Left colon (tissue), 2 donors: ENCODE results near the gene TSPYL2. TPM values are rescaled to one million over a fixed set of nuclear protein-coding genes. Genes with fewer than 3 reads are reported as not detected.

Experiments used
- ATAC-seq: fragments of 200-7000 bp; cut with Tn5 transposase; one replicate; pipeline ENCODE4 v1.9.1; 2020; ENCODE audit warnings: mild to moderate bottlenecking, moderate library complexity
- DNase-seq, 2 donors: peaks; one replicate each; pipeline ENCODE4 v3.0.0-alpha.2; 2020
- intact Hi-C, 2 donors: fragments of 100-400 bp; cut with DNase I in 1 of 2; cut with micrococcal nuclease in 1 of 2; formaldehyde crosslinking; loops; one replicate each; pipeline versions ENCODE4 v1.11.2 to v1.14.0; 2022; cut with DNase I, micrococcal nuclease
- total RNA-seq, 2 donors: library from RNA; stranded (reverse); fragmentation: NEBNext Ultra II Directional; extraction: Animal tissue kit (Norgen Biotek cat#: 25700); gene quantifications; one replicate each; pipeline ENCODE4 v1.2.1, GENCODE V29; 2021
- donor health status: DM: no; HTN: no; CAD: no.
- donor health status: DM: yes; HTN: yes; CAD: no.

The TSPYL2 gene
- total RNA-seq, 2 donors from 2014 or later: 6.1 to 9.2 TPM

DNA sequence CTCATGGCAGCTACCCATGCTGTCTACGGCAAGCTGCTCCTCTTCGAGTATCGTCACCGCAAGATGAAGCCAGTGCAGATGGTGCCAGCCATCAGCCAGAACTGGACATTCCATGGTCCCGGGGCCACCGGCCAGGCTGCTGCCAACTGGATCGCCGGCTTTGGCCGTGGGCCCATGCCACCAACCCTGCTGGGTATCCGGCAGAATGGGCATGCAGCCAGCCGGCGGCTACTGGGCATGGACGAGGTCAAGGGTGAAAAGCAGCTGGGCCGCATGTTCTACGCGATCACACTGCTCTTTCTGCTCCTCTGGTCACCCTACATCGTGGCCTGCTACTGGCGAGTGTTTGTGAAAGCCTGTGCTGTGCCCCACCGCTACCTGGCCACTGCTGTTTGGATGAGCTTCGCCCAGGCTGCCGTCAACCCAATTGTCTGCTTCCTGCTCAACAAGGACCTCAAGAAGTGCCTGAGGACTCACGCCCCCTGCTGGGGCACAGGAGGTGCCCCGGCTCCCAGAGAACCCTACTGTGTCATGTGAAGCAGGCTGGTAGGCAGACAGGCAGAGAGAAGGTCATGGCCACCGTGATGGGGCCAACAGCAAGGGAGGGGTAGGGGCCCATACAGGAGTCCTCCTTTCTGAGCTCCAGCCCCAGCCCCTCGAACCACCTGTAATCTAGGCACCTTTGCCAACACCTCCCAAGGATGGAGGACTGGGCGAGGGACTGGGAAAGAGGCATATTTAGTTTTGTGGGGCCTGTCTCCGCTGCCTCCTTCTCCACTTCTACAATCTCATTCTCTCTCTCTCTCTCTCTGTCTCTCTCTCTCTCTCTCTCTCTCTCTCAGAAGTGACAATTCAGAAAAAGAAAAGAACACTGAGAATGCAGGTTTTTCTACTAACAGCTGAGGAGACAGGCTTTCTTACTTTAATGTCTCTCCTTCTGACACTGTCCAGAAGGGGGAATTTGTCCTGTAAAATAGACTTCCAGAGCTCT is 4.7 kb upstream of the TSPYL2 start:
- DNase-seq (no peak), ATAC-seq (no peak)
- intact Hi-C loops: no loop called here

DNA sequence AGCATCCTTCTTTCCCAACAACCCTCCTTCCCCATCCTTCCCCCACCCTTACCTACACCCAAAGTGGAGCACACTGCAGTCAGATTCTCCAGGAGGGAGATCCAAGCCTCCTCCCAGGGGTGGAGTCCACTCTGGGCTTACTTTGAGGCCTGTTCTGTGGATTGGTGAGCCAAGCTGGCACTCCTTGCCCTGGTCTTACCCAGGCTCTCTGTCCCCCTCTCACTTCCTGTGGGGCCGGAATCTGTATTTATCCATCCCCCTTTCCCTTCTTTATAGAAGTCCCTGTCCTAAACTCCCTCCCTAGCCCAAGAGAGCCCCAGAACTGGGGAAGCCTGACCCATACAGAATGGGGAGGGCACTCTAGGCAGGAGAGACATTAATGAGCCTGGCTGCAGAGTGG is 3.2 kb upstream of the TSPYL2 start:
- ATAC-seq (no peak), DNase-seq (no peak)
- intact Hi-C loops: no loop called here

DNA sequence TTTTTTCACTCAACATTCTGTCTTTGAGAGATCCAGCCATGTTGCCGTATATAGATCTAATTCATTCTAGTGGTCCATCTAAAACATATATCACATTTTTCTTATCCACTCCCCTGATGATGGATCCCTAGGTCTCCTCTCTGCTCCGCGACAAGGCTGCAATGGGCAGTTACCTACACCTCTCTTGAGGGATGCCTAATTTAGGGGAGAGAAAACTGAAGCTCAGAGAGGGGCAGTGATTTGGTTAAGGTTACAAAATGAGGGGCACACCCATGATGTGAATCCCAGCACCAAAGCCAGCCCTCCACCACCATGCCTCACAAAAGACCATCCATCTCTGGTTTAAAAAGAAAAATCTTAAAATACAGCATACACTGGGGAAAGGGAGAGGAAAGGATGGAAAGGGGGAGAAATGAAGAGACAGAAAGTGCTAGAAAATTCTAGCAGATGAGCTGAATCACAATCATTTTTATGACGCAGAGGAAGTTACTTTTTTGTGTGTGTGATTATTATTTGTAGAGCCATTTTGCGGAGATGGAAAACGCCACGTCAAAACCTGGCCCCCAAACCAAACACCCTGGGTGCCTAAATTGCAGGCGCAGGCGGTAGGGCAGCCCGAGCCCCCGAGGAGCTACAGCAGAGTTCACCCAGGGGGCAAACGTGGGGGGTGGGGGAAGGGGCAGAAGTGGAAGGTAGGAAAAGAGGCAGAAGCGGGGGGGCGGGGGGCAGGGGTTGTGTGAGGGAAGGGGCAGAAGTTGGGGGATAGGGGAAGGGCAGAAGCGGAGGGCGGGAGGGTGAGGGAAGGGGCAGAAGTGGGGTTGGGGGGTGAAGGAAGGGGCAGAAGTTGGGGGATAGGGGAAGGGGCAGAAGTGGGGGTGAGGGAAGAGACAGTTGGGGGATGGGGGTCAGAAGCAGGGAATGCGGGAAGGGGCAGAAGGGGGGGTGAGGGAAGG is 1.3 kb upstream of the TSPYL2 start:
- intact Hi-C loops: no loop called here

DNA sequence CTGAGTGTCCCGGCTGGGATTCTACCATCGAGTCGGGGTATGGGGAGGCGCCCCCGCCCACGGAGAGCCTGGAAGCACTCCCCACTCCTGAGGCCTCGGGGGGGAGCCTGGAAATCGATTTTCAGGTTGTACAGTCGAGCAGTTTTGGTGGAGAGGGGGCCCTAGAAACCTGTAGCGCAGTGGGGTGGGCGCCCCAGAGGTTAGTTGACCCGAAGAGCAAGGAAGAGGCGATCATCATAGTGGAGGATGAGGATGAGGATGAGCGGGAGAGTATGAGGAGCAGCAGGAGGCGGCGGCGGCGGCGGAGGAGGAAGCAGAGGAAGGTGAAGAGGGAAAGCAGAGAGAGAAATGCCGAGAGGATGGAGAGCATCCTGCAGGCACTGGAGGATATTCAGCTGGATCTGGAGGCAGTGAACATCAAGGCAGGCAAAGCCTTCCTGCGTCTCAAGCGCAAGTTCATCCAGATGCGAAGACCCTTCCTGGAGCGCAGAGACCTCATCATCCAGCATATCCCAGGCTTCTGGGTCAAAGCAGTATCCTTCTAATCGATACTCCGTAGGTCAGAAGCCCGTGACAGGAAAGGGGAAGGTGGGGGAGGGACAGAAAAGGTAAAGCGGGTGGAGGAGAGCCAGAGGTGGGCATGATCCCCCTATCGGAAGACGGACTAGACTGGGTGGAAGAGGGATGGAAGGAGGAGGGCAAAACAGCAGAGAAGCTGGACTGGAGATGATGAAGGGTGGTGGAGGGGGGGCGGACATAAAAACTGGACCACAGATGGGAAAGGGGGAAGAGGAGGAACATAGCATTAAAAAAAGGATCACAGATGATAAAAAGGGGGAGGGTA is 828 bp downstream of the TSPYL2 start:
- ATAC-seq: no peak
- no peak for DNase-seq
- intact Hi-C loops: no loop called here

More for the DNA sequence above, 1.3 kb upstream of the TSPYL2 start:
- ATAC-seq: no peak
- DNase-seq: no peak

DNA sequence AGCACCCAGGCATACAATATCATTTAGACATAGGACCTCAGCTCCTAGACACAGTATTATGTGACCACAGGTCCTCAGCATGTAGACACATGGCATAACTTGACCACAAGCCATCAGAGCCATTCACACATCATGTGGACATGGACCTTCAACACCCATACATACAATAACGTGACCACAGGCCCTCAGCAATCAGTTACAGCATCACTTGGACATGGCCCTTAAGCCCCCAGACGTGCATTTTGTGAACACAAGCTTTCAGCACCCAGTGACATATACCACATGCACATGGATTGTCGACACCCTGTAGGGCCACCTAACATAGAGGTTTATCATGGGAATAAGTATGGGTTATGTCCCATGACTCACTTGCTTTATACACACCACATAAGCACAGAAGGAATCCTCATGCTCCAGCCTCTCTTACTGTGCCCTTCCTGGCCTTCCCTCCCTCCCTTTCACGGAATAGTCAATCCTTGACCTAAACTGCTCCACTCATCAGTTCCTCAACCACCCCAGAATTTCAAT is 1.9 kb downstream of the TSPYL2 start:
- no peak for ATAC-seq
- intact Hi-C loops: no loop called here
- no peak for DNase-seq

DNA sequence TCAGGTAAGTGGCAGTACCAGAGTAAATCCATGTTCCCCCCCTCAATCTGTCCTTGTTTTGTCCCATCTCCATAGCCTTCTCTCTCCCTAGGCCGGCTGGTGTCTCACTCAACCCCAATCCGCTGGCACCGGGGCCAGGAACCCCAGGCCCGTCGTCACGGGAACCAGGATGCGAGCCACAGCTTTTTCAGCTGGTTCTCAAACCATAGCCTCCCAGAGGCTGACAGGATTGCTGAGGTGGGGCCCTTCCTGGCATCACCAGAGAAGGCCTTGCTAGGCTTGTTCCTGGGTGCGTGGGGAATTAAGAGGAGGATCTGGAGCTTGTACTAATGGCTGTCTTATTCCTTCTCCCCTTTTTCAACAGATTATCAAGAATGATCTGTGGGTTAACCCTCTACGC is 2.7 kb downstream of the TSPYL2 start:
- DNase-seq: no peak
- intact Hi-C loops: no loop called here
- no peak for ATAC-seq

DNA sequence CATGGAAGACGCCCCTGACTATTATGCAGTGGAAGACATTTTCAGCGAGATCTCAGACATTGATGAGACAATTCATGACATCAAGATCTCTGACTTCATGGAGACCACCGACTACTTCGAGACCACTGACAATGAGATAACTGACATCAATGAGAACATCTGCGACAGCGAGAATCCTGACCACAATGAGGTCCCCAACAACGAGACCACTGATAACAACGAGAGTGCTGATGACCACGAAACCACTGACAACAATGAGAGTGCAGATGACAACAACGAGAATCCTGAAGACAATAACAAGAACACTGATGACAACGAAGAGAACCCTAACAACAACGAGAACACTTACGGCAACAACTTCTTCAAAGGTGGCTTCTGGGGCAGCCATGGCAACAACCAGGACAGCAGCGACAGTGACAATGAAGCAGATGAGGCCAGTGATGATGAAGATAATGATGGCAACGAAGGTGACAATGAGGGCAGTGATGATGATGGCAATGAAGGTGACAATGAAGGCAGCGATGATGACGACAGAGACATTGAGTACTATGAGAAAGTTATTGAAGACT is 3.6 kb downstream of the TSPYL2 start:
- DNase-seq (no peak), ATAC-seq (no peak)
- intact Hi-C loops: no loop called here

DNA sequence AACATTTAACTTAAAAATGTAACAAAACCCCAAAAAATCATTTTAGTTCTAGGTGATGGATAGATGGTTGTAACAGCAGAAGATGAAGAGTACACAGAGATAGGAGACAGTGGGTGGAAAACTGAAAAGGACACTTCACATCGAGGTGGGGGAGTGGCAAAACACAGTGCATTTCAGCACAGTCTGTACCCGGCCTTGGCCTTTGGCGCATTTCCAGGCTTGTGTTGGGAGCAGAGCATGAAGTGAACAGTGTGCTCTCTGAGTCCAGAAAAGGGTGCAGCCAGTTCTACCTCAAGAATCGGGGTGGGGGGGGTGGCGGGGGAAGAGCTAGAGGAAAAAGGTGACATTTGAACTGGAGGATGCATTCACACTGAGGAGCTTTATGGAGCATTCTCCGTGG is 4.3 kb downstream of the TSPYL2 start:
- intact Hi-C loops: no loop called here
- ATAC-seq (no peak), DNase-seq (peak in 1 of 2 donors; percentile 55)

DNA sequence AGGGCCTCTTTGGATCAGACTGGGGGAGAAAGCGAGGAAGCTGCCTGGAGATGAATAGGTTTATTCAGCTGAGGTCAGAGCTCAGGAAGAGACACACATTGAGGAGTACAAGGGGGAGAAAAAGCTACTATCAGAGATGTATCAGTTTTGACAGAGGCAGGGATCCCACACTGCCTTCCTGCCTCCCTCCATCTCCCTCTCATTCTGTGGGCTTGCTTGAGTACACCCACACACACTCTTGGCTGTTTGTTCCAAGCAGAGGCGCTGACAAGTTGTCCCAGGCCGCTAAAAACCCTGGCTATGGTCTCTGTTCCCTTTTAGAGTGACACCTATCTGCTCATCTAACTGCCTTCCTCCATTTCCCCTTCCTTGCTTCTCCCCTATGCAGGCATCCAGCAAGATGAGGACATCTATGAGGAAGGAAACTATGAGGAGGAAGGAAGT is 5.2 kb downstream of the TSPYL2 start:
- intact Hi-C loops: no loop called here
- ATAC-seq (no peak), DNase-seq (no peak)

DNA sequence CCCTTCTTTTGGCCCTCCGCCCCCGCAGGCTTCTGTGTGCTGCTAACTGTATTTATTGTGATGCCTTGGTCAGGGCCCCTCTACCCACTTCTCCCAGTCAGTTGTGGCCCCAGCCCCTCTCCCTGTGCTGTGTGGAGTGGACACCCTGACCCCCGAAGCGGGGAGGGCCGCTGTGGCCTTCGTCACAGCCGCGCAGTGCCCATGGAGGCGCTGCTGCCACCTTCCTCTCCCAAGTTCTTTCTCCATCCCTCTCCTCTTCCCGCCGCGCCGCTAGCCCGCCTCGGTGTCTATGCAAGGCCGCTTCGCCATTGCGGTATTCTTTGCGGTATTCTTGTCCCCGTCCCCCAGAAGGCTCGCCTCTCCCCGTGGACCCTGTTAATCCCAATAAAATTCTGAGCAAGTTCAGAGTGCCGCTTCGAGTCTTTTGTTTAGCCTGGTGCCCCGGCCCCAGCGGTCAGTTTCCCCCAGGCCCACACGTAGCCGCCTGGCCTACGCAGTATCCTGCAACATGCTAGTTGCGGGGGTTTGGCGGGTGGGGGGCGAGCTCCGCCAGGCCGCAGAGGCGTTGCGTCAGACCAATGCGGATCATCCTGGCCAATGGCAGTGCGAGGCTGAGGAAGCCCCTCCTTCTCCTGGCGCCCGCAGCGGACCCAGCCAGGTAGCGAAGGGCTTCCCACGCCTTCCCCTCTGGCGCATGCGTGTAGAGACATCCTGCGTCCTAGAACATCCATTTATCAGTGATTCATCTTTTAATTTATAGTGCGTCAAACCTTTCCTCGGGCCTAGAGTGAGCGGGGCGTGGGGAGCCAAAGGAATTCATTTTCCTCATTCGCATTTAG is 6.2 kb downstream of the TSPYL2 start:
- DNase-seq (peak; percentile 78 to 86), ATAC-seq (peak; percentile 86)
- intact Hi-C loops: no loop called here

DNA sequence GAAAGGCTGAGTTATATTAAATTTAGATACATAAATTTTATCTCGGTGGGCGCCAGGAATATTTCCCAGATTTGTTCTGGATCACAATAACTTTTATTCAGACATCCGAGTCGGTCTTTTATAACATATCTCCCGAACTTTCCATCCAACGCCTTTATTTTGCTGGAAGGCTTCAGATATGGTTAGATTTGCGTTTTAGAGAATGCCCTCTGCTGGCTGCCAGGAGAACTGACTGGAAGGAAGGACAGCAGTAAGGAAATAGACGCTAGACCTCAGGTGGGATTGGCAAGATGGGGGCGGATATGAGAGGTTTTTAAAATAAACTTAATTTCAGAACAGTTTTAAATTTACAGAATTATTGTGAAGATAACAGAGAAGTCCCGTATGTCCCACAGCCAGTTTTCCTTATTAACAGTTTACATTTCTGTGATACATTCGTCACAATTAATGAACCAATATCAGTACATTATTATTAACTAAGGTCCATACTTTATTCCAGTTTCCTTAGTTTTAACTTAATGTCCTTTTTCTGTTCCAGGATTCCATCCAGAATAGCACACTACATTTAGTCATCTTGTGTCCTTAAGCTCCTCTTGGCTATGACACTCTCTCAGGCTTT is 7.2 kb downstream of the TSPYL2 start:
- intact Hi-C loops: no loop called here
- DNase-seq (peak; percentile 45 to 58), ATAC-seq (peak; percentile 28)

DNA sequence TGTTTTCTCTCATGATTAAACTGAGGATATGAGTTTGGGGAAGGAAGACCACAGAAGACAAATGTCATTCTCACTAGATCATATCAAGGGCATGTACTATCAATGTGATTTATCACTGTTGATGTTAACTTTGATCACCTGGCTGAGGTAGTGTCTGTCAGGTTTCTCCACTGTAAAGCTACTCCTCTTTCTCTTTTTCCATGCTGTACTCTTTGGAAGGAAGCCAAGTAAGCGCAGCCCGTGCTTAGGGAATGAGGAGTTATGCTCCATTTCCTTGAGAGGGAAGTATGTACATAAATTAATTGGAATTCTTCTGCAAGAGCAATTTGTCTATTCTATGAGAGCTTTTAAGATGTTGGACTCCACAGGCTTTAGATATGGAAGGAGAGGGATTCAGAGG is 7.8 kb downstream of the TSPYL2 start:
- intact Hi-C loops: no loop called here

DNA sequence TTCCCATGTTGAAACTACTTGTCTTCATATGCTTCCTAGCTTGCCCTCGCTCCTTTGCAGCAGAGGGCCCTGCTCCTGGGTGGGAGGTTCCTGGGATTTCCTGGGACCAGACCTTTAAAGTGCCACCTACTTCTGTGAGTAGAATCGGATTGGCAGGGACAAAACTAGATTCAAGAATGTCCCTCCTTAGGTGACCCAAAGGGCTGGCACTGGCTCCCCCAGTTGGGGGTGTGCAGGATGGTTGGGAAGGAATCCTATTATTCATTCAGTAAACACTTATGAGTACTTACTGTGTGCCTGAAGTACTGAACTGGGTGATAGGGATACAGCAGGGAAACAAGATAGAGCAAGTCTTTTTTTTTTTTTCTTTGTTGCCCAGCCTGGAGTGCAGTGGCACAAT is 9.2 kb downstream of the TSPYL2 start:
- DNase-seq (no peak), ATAC-seq (no peak)
- intact Hi-C loops: no loop called here

More for the DNA sequence above, 7.8 kb downstream of the TSPYL2 start:
- ATAC-seq (no peak), DNase-seq (no peak)

DNA sequence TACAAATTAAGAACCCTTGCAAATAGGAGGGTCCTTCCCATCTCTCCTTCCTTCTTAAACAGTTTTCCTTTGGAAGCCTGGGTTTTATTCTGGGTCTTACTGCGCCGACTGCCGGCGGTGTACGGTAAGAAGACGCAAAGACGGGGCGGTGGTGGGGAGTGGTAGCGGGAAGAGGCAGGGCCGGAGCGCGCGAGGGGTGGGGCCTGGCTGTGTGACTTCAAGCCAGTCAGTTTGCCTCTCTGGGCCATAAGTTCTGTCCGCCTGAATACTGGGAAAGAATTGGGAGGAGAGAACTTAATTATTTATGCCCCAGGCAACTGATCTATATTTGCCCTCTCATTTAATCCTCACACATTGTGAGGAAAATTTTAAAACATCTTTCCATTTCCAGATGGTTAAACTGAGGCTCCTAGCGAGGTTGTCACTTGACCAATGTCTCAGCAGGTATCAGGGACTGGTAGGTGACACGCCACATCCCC is 11.0 kb downstream of the TSPYL2 start:
- DNase-seq: peak; percentile 85 to 87
- intact Hi-C loops: no loop called here
- peak; percentile 72 for ATAC-seq

DNA sequence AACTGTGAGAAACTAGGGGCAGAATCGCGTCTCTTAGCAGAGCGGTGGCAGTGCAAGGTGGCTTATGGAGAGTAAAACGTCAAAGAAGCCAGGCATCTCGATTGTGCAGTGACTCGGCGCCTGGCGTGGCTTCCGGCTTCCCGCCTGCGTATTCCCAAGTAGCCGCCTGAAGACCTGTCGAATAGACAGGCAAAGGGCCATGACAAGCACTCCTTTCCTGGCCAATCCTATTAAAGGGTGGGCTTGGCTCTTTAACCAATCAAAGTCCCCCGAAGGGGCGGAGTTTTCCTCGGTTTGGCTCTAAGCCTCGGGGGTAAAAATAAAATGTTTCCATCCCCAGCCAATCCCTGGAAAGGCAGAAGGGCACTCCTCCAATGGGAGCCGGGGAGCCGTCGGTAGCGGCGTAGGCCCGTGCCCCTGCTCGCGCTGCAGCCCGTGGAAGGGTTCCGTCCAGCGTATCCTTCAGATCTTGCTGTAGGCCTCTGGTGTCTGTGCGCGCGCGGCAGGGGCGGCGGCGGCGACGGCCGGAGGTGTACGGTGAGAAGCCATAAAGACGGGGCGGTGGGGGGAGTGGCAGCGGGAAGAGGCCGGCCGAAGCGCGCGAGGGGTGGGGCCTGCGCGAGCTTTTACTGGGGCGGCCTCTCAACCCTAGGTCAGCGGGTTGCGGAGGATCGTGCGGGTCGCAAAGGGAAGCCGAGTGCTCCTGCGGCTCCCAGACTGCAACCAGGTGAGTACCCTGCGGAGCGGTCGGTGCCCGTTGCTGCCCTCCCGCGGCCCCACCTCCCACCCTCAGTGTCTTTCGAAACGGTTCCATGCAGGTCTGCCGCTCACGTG is 11.8 kb downstream of the TSPYL2 start, which contains the start of gene KANTR:
Gene KANTR, plus strand, starts transcription at position 395 of the 834 bp plus-strand sequence. CDS start 30,131 bp downstream, outside the sequence.
- DNase-seq (peak; percentile 84 to 90), ATAC-seq (peak; percentile 85)
- intact Hi-C loops: no loop called here

DNA sequence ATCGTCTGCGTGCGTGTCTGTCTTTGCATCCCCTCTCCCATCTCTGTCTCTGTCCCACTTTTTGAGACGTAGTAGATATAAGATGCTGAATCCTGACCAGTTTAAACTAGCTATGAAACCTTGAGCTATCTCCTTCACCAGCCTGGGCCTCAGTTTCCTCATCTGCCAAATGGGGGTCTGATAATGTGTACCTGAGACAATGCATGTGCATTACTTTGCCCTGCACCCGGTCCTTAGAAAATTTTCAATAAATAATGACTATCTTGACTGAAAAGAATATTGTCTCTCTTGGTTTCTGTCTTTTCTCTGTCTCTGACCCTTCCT is 12.4 kb downstream of the TSPYL2 start:
- ATAC-seq (no peak), DNase-seq (no peak)
- intact Hi-C loops: no loop called here
